ENCODE data around the gene FNBP1L. TPM values are rescaled to one million over a fixed set of nuclear protein-coding genes. Genes with fewer than 3 reads are reported as not detected.

FNBP1L gene
- total RNA-seq, 1 donor from 2014 or later: 251 TPM

DNA sequence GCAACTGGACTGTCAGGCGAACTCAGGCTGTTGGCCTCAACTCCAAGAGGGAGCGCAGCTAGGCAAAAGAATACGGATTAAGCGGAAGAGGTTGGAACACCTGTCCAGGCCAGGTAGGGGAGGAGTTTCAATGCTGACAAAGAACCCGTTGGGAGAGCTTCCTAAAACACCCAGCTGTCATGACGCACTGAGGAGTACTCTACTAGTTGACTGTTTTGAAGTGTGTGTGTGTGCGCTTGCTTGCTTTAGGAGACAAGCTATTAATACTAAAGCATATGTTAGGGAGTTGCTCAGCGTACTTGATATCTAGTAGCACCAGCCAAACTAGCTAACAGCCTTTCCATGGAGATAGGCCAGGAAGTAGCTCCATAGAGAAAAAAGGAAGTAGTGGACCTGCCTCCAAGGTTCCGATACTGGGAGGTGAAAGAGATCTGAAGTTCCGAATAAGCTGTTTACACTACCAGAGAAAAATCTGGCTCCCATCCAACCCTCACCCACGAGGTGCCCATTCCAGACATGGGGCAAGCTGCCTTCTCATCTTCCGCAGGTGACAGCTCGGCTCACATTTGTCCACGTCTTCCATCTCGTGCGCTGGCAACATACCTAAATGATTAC is 974 bp upstream of the FNBP1L start:
- no peak for TF ChIP-seq CTCF (IDR thresholded peaks at IDR 0.05; ENCODE audit: partially characterized antibody, unreplicated experiment)
- no peaks in the 10 kb centered on the region for H3K36me3 Mint-ChIP-seq (ENCODE audit: unreplicated experiment)
- DNase-seq: no peak
- peaks cover 9% of the 10 kb centered on the region for H3K27me3 Mint-ChIP-seq (ENCODE audit: unreplicated experiment)
- H3K4me1 Mint-ChIP-seq (ENCODE audit: low read depth, unreplicated experiment): peaks cover 11% of the 10 kb centered on the region
- peak overlapping the region; percentile 88 for H3K27ac Mint-ChIP-seq (ENCODE audit: unreplicated experiment)
- H3K4me3 Mint-ChIP-seq (ENCODE audit: unreplicated experiment): peak overlapping the region; percentile 93
- peaks cover 21% of the 10 kb centered on the region for H3K9me3 Mint-ChIP-seq (ENCODE audit: unreplicated experiment)

DNA sequence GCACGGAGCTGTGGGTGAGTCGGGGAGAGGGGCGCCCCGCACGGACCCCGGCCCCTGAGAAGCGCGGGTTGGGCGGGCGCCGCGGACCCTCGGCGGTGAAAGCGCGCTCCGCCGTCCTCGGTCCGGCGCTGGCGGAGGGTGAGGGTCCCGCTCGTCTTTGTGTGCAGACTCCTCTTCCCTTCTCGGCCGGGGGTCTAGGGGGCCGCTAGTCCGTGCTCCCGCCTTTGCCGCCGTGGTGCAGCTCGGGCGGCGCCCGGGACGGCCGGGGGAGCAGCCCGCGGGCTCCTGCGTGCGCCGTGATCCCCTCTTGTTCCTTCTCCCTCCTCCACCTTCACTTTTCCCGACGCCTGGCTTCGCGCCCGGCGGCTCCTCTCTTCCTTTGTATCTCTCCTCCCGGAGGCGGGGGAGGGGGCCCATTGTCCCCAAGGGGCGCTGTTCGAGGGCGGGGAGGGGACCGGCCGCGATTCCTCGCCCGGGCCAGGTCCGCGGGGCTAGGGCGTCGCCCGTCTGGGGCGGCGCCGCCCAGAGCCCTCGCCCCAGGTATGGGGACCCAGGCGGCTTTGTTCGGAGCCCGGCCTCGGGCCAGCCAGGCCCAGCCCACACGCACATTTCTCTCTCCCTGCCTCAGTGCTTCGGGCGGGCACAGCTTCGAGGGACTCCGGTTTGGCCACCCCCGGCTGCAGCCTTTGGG is 519 bp downstream of the FNBP1L start:
- Mint-ChIP-seq H3K4me1 (ENCODE audit: low read depth, unreplicated experiment) (peaks cover 21% of the 10 kb centered on the region), H3K9me3 (ENCODE audit: unreplicated experiment) (peaks cover 21% of the 10 kb centered on the region), H3K27me3 (ENCODE audit: unreplicated experiment) (peaks cover 9% of the 10 kb centered on the region), H3K4me3 (ENCODE audit: unreplicated experiment) (peak overlapping the region; percentile 99), H3K36me3 (ENCODE audit: unreplicated experiment) (no peaks in the 10 kb centered on the region), H3K27ac (ENCODE audit: unreplicated experiment) (peak overlapping the region; percentile 100)
- DNase-seq: peak; percentile 90
- TF ChIP-seq CTCF (IDR thresholded peaks at IDR 0.05; ENCODE audit: partially characterized antibody, unreplicated experiment): peak; percentile 28

- Mint-ChIP-seq H3K4me1 (ENCODE audit: low read depth, unreplicated experiment) (peaks cover 28% of the 10 kb centered on the region), H3K9me3 (ENCODE audit: unreplicated experiment) (peaks cover 21% of the 10 kb centered on the region), H3K27ac (ENCODE audit: unreplicated experiment) (peak overlapping the region; percentile 100), H3K27me3 (ENCODE audit: unreplicated experiment) (peaks cover 9% of the 10 kb centered on the region), H3K36me3 (ENCODE audit: unreplicated experiment) (no peaks in the 10 kb centered on the region), H3K4me3 (ENCODE audit: unreplicated experiment) (peak overlapping the region; percentile 99)
- DNase-seq: peak; percentile 40
- TF ChIP-seq CTCF (IDR thresholded peaks at IDR 0.05; ENCODE audit: partially characterized antibody, unreplicated experiment): no peak
Measured at GRCh38 chr1:93448983-93449804, 1.3 kb downstream of the FNBP1L start.

DNA sequence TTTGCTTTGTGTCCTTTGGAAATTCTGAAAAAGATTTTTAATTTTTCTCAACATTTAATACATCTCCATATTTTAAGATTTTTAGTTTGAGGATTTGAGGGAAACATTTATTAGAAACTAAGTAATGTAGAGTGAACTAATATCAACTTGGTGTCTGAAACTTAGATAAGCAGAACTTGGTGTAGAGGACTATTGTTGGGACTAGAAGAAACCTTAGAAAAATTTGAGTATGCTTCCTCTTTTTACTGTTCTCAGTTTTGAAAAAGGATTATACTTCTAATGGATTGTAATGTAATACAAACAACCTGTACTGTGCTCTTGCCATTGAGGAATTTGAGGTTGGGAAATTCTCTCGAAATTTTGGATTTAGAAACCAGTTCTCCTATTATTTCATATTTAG is 2.4 kb downstream of the FNBP1L start:
- H3K27me3 Mint-ChIP-seq (ENCODE audit: unreplicated experiment): peaks cover 9% of the 10 kb centered on the region
- H3K4me3 Mint-ChIP-seq (ENCODE audit: unreplicated experiment): peak overlapping the region; percentile 91
- H3K9me3 Mint-ChIP-seq (ENCODE audit: unreplicated experiment): peaks cover 21% of the 10 kb centered on the region
- DNase-seq: no peak
- no peak for TF ChIP-seq CTCF (IDR thresholded peaks at IDR 0.05; ENCODE audit: partially characterized antibody, unreplicated experiment)
- H3K27ac Mint-ChIP-seq (ENCODE audit: unreplicated experiment): peak overlapping the region; percentile 12
- H3K4me1 Mint-ChIP-seq (ENCODE audit: low read depth, unreplicated experiment): peaks cover 32% of the 10 kb centered on the region
- H3K36me3 Mint-ChIP-seq (ENCODE audit: unreplicated experiment): no peaks in the 10 kb centered on the region

Measured in glutamatergic neuron (in vitro differentiated cells).